GM21423 (cell line): ENCODE results near the gene KPNA3.
"Not testable (repeated sequence)": the region's sequence is repeated elsewhere in the genome, so short reads cannot be mapped to it uniquely, and the experiment has no call there.

Experiments used
- ATAC-seq: cut with Tn5 transposase; IDR thresholded peaks from one replicate; pipeline ENCODE4 v1.9.1; 2021; ENCODE audit warnings: mild to moderate bottlenecking, moderate library complexity; ENCODE audit not compliant: unreplicated experiment

Gene KPNA3

DNA sequence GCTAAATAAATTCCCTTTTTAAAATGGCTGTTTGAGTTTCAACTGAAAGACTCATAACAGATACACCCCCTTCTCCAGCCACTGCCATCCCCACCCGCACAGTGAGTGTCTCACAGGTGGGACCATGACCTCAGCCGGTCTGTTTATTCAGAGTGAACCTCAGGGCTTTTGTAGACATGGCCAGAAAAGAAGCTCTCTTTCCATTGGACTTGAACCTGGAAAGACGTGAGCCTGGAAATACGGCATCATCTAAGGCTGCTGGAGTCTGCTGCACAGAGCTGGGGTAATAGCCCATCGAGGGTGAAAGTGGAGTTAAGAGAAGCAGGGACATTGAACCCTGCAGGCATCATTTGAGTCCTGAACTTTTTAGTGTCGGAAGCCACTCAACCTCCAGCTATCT lies 15.2 kb upstream of the KPNA3 start:
- ATAC-seq, result no peak

DNA sequence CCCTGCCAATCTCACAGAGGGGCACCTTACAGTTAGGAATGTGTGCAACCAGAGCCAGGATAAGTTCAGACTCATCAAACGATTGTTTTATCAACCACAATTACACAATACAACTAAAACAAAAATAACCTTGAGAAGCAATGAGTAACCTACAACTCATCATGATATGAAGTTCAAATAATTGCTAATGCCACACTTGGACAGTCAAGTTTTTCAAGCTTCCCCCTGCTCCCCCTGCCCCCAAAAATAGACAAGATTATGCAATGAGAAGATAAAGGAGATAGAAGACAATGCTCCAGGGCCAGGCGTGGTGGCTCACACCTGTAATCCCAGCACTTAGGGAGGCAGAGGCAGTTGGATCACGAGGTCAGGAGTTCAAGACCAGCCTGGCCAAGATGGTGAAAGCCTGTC lies 13.6 kb upstream of the KPNA3 start:
- no peak for ATAC-seq

DNA sequence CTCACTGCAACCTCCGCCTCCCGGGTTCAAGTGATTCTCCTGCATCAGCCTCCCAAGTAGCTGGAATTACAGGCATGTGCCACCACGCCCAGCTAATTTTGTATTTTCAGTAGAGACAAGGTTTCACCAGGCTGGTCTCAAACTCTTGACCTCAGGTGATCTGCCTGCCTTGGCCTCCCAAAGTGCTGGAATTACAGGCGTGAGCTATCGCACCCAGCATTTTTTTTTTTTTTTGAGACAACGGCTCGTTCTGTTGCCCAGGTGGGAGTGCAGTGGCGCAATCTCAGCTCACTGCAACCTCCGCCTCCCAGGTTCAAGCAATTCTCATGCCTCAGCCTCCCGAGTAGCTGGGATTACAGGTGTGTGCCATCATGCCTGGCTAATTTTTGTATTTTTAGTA lies 10.6 kb upstream of the KPNA3 start:
- ATAC-seq, result not testable (repeated sequence)

DNA sequence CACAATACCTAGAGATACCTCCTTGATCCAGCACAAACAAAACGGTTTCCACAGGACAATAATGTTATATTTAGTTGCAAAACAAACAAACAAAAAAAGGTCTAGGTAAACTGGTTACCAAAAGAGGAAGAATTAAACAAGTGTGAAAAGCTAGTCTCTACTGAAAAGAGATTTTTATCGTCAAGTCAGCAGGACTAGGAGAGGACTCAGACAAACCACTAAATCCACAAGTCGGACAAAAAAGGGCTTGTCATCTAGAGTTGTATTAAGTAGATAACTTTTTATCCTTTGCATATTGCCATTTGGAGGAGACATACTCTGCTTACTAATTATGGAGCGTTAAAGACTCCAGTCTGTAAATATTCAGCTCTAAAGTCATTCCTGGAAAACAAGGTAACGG lies 9.9 kb upstream of the KPNA3 start:
- no peak for ATAC-seq

DNA sequence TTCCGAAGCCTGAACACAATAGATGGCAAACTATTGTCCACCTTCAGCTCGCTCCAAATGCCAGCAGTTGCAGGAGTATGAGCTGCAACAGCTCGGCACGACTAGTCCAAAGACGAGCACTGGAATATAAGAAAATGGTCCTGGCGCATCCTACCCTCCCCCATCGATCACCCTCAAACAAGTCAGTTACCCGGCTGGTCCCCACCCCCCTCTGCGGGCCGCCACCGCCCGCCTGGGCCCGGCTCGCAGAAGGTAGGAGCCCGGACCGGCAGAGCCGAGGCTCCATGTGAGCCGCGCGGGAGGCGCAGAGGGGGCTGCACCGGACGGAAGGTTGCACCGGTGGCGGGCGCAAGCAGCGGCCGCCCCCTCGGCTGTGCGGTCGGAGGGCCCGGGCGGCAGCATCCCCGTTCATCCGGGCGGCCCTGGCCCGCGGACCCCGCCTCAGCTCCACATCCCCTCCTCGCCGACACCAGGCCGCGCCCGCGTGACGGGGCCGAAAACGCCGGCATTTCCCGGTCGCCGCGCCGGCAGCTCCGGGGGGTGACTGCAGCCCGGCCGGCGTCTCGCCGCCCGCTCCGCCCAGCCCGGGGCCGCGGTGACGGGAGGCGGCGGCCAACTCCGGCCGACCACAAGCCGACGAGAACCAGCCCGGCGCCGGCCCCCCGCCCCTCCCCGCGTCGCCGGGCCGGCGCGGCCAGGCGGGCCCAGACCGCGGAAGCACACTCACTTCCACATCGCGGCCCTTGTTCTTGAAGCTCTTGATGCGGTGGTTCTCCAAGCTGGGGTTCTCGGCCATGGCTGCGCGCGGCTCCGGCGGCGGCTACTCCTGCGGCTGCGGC lies 552 bp downstream of the KPNA3 start:
- ATAC-seq, result peak; percentile 15

- no peak for ATAC-seq
These were observed 1.2 kb downstream of the KPNA3 start for GRCh38 chr13:49791315-49791710.

DNA sequence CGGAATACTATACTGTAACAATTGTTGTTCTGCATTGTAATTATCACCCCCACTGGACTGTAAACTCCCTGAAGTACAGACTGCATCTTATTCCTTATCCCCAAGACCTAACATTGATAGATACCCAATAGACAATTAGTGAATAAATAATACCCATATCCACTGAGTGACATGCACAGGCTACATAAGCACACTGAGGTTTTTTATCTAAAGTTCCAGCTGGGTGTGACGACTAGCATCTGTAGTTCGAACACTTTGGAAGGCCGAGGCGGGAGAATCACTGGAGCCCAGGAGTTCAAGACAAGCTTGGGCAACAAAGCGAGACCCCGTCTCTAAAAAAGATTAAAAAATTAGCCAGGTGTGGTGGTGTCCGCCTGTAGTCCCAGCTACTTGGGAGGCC lies 2.5 kb downstream of the KPNA3 start:
- ATAC-seq, result no peak

DNA sequence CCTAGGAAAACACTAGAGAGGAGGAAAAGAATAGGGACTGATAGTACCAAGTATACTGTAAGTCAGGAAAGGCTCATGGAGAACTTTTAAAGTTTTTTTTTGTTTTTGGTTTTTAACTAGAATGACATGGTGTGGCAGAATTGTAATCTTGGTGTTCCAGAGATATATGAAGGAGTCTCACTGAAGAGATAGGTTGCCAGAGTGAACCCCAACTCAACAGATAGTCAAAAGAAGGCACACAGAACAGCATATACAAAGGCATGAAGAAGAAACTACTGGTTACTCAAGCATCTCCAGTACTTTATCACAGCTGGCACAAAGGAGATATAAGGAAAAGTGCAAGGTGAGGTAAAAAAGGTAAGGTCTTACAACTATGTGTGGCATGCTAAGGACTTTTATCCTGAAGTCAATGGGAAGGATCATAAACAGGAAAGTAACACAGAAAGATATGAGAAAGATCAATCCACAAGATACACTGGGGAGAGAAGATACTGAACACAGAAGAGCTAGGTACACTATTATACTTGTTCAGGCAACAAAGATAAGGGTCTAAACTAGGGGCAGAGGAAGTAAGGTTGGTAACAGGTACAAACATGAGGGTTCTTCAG lies 6.0 kb downstream of the KPNA3 start:
- ATAC-seq, result no peak

DNA sequence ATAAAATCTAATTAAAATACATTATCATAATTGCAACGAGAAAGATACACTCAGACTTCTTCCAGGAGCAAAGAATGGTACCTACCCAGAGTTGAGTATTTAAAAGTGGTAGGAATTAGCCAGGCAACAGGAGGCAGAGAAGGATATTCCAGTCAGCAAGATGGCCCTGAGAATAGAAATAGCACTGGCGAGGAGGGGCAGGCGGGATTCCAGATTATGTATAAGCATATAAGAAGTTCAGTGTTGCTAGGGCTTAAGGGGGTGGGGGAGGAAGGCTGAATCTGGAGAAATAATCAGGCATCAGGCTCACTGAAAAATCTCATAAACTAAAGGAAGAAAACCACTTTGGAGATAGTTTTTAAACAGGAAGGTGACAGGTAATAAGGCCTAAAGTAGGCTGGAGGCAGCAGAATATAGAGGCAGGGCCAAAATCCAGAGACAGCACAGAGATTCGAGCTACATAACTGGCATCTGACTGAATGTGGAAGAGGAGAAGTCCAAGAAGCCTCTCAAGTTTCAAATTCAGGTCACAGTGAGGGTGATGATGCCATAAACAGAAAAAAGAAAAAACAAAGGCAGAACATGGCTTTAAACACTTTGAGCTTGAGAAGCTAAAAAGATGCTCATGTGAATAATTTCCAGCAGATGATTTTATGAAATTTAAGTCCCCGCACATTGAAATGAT lies 7.5 kb downstream of the KPNA3 start:
- no peak for ATAC-seq

DNA sequence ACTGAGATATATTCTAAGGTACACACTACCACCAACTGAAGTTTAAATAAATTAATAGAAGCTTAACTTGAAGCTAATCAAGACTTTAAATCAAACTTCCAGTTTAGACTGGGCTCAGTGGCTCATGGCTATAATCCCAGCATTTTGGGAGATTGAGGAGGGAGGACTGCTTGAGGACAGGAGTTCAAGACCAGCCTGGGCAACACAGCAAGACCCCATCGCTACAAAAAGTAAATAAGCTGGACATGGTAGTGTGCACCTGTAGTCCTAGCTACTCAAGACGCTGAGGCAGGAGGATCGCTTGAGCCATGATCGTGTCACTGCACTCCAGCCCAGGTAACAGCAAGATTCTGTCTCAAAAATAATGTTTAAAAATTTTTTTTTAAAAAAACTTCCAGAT lies 8.6 kb downstream of the KPNA3 start:
- ATAC-seq, result no peak

- ATAC-seq, result no peak
These were observed 9.7 kb downstream of the KPNA3 start for GRCh38 chr13:49782784-49783183.

DNA sequence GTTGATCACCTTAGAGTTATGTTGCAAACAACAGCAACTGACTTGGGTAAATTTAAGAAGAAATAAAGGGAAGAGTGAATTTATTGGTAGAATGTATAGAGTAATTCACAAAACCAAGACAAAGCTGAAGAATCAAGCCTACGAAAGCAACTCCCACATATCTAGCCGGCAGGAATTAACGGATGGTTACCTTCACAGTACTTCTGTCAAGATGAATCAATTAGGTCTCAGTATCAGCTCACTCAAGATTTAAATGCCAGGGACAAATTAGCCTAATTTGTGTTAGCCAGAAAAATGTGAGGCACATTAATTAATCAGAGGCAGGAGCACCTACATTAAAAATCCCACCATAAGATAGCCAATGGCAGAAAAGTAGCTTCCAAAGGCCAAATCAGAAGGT lies 10.7 kb downstream of the KPNA3 start:
- no peak for ATAC-seq

DNA sequence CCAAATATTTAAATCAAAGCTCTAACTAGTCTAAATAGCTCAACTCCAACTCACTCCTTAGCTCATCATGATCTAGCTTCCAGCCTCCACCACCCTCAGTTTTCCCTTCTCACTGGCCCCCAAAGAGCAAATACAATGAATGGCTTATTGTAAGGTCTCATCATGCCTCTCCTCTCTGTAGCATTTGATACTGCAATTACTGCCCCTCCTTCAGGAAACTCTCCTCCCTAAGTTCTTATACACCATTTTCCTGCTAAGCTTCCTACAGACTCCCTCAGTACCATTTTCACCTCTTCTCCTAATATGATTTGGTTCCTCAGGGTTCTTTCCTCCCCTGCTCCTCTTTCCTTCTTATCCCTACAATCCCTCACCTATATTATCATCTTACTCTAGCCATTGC lies 12.8 kb downstream of the KPNA3 start:
- ATAC-seq, result no peak

DNA sequence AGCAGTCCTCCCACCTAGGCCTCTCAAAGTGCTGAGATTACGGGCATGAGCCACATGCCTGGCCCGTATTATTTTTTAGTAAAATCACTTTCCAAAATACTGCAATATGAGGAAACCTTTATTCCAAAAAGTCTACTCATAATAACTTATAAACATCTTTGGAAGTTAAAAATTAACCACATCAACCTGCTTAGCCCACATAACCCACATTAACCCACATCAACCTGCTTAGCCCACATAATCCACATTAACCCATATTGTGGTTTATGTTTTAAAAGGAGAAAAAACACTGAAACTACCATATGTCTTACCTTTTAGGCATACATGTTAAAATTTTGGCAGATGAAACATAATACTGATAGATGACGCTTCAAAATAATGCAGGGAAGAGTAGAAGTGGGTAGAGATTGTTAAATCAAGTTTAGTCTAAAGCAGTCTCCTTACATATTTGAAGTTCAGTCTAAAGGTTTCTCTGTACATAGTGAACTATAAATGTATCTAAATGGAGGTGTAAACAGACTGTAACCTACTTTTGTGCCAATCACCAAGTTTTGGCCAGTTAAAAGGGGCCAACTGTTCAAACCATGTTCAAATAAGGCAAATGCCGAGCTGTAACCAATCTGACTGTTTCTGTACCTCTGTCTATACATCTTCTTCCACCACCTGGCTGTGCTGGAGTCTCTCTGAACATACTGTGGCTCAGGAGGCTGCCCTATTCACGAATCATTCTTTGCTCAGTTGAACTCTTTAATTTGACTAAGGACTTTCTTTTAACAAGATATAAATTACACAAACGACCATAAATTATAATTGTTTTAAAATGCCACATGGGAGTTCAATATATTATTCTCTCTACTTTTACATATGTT lies 14.5 kb downstream of the KPNA3 start:
- ATAC-seq, result no peak

DNA sequence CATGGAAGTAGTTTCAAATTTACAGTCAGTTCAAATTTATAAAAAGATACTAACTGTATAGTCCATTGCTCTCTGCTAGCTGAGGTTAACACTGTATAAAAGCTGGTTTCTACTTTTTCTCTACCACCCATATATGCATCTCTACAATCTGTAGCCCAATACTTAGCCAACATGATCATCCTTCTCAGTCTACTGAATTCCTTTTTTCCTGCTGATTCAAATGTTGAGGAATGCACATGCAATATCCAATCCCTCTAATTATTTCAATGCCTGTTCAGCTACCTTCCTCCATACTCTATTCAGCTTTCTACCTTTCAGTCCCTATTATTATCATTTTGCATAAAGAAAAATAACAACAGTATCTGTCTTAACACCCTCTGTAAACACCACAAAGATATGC lies 15.6 kb downstream of the KPNA3 start:
- ATAC-seq, result no peak

DNA sequence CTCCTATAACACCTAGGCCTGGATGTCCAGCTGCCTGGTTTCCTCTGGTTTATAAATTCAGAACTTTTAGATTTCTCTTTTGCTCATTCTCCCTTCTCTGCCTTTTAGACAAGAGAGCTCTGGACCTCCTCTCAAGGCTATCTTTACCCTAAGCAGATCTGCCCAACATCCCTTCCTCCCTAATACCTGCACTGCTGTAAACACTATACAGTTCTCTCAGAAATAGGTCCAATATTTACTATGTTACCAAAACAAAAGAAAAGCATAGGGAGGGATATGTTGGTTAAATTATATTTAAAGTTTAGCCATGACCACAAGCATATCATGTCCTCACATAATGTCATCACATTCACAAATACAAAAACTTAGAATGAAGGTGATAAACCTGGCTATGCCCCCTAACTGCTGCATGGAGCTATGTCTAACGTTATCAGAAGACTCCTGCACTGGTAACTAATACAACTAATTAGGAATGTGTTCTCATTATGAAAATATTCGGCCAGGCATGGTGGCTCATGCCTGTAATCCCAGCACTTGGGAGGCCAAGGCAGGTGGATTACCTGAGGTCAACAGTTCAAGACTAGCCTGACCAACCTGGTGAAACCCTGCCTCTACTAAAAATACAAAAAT lies 18.0 kb downstream of the KPNA3 start:
- ATAC-seq, result no peak

DNA sequence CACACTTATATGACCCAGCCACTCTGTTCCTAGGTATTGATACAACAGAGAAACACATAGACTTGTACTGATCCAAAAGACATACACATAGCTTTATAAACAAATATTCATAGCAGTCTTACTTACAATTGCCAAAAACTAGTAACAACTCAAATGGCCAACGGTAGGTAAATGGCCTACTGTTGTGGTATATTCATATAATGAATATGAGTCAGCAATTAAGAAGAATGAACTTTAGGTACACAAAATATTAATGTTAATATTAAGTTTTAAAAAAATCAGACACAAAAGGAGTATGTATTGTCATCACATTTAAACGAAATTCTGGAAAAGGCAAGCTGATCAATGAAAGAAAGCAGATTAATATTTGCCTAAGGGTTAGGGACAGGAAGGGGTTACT lies 19.7 kb downstream of the KPNA3 start:
- no peak for ATAC-seq

GRCh38 chr13:49761811-49762210 lies 30.7 kb downstream of the KPNA3 start:
- ATAC-seq, result not testable (repeated sequence)

- no peak for ATAC-seq
These were observed 31.9 kb downstream of the KPNA3 start for GRCh38 chr13:49760558-49760957.

- no peak for ATAC-seq
These were observed 33.0 kb downstream of the KPNA3 start for GRCh38 chr13:49759503-49759902.

DNA sequence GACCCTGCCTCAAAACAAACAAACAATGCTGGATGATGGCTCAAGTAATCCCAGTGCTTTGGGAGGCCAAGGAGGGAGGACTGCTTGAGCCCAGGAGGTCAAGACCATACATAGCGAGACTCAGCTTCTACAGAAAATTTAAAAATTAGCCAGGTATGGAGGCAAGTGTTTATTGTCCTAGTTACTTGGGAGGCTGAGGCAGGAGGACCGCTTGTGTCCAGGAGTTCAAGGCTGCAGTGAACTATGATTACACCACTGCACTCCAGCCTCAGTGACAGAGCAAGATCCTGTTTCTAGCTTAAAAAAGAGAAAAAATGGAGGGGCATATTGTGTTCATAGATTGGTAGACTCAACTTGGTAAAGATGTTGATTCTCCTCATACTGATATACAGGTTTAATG lies 36.2 kb downstream of the KPNA3 start:
- ATAC-seq, result no peak
